Measurements from ENCODE around the gene INSYN2B.

The INSYN2B gene

DNA sequence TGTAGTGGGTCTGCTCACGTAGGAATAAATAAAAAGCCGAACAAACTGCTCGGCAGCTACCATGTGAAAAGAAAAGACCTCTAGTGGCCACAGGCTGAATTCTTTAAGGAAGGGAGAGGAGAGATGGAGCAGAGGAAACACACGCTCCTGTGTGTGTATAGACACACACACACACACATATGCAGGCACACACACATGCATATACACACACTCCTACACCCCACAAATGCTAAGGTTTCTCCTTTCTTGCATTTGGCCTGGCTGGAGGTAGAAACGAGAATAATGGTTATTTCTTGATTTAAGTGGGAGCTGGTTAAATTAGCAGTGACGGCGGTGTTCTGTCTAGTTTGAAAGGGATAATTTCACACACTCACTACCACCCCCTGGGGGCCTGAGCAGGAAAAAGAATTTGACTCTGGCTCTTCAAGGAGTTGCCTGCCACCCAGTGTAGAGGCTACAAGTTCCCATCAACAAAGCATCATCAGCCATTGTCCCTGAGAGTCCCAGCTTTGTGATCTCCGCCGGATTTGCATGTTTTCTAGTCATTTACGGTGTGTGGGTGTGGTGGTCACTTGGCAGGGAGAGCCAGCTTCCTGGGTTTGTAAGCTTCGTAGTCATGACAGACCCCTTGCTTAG is at the start of gene INSYN2B:
TSS of gene INSYN2B (minus strand) at position 78 of the 636 bp plus-strand sequence. CDS start 96,597 bp downstream, outside the sequence.
- no peak for DNase-seq

DNA sequence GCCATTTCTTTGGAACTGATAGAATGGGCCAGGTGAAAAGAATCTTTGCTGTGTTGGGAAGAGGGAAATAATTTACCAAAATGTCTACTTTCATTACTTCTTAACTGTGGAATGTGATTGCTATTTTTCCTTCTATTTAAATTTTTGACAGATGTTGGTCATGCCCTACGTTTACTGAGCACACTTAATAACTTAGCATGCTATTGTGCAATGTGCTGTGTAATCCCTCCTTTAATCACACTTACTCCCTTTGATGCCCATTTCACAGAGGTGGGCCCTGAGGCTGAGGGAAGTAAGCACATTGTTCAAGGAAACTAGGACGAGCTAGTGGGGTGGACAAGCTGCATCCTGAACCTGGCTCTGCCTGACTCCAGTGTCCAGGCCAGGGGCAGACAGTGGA is 47.8 kb upstream of the INSYN2B start:
- no peak for DNase-seq

DNA sequence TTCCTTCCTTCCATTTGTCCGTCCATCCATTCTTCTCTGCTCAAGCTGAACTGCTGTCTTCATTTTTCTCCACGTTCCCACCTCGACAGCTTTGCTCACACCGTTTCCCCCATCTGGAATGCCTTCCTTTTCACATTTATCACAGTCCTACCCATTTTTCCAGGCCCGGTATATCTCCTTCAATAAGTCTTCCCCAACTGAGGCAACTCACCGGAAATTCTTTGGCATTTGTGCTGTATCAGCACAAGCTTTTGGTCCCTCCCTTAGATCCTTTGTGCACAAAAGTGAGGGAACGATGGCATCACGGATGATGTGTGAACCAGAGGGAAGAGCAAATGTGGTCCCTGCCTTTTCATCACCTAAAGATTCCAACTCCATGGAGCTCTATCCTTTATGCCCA is 45.6 kb upstream of the INSYN2B start:
- no peak for DNase-seq

DNA sequence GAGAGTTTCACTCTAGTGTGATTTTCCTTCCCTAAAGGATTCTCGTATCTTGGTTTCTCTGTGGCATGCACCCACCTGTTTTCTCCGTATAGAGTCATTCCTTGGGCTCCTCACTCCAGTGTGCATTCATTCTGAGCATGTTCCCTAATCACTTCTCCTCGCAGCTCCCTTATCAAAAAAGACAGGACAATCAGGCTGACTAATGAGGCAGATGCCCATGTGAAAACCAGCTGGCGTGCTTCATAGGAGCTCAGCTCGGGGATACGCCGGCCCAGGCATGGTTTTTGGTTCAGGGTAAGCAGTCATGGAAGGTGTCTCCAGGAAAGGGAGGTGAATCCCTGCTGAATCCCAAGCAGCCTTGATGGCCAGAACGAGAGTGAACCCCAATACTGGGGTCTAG is 41.2 kb upstream of the INSYN2B start:
- no peak for DNase-seq

DNA sequence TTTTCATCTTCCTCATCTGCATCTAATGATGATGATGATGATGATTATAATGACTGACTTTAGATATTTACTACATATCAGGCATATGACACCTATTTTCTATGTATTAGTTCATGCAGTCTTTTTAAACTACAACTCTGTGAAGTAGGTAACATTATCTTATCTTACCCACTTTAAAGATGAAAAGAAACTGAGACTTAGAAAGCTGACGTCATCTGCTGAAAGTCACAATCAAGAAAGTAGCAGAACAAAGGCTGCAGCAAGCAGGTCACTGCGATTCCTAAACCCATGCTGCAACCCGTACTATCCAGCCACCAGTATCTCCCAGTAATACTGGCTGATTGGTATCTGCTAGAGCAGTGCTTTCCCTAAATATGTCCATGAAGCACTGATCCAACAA is 40.1 kb upstream of the INSYN2B start:
- no peak for DNase-seq

DNA sequence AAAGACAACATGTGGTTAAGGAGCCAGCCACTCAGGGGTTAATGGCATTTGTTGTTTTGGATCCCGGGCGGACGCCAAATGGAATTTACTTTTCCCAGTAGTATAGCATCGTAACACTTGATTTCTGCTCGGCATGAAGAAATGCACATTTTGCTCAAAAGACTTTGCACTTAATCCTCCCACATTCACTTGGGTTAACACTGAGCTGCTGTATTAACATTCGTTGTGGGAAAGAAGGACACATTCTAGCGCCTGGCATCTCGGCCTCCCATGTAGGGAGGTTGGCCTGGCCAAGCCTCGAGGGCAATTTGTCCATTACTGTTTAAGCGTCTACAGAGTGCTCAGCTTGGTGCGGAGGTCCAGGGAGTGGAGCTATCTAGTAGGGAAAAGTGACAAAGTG is 32.3 kb upstream of the INSYN2B start:
- DNase-seq = no peak

DNA sequence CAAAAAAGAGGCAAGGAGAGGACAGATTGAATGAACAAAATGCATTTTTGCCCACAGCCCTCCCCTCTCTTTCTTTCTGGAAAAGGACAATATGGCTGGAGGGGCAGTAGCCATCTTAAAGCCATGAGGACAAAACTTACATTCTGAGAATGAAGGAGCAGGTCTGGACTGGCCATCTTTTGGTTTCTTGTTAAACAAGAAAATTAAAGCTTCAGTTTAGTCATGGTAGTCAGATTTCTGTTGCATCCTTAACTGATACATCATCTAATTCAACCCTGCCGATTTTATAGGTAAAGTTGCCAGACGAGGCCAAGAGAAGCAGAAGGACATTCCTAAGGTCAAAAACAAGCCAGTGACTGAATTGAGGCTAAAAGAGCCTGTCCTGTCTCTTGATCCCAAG is 31.5 kb upstream of the INSYN2B start:
- DNase-seq = no peak

DNA sequence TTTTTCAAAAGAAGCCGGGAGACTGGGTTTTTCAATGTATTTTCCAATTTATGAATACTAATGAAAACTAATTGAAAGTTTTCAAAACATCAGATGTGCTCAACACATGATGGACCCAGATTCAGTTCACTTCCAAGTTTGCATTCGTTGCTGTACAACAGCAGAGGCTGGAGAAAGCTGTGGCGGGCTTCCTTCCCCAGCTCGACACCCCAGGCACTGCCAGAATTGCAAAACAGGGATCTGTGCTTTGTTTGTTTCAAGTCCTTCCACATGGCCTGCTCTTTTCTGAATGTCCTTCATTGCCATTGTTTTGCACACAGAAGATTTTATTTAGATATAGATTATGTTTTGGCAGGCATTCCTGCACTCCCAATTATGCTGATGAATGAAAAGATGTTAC is 30.3 kb upstream of the INSYN2B start:
- DNase-seq = no peak

DNA sequence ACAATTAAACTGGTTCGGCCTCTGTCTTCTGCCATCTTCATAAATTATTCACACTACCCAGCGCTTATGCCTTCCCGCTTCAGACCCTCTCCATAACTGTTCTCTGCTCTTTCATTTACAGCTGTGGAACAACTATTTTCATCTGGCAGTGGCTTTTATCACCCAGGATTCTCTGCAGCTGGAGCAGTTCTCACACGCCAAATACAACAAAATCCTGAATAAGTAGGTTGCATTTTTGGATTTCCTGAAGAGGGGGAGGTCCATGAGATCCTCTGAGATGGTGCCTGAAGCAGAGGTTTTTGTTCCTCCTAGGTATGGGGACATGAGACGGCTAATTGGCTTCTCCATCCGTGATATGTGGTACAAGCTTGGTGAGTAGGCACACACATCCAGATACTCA is 28.1 kb upstream of the INSYN2B start:
- DNase-seq = no peak

DNA sequence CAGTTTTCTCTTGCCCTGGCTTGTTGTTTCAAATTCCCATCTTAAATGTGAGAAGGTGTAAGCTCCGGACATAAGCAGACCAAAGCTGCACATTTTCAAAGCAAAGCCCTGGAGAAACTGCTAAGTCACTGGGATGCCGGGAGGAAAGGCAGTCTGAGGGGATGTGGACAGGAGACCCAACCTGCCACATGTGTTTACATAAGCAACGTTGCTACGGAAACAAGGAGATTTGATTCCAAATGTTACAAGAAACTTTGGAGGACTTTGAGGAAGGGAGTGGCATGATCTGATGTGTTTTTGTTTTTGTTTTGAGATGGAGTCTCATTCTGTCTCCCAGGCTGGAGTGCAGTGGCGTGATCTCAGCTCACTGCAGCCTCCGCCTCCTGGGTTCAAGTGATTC is 25.7 kb upstream of the INSYN2B start:
- no peak for DNase-seq

DNA sequence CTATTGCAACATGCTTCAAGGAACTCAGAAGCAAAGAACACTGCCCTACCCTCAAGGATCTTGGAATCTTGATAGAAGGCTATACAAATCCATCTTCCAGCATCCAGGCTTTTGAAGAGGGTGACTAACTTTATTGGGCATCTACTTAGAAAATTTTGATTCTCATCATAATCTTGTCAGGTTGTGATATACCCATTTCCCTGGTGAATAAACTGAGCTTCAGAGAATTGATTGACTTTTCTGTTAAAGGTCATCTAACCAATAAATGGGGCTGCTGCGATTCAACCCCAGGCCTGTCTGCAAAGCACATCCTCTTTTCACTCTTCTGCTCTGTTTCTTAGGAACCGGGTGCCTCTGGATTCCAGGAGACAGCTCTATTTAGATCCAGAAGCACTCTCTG is 19.9 kb upstream of the INSYN2B start:
- DNase-seq = no peak

DNA sequence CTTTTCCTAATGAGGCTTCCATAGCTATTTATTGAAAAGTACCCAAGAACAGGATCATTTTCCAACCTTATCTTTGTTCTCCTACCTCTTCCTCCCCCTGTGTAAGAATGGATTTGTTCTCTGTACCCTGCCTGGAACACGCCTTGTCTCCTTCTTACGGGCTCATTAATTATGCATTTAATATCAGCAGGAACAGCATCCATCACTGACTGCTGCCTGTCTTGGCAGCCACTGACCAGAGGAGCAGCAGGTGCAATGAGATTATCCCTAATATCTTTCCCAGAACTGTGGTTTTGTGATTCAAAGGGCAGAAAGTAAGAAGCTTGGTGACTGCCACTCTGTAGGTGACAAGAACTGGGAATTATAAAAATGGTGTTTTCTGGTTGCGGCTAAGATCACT is 19.3 kb upstream of the INSYN2B start:
- DNase-seq = no peak

DNA sequence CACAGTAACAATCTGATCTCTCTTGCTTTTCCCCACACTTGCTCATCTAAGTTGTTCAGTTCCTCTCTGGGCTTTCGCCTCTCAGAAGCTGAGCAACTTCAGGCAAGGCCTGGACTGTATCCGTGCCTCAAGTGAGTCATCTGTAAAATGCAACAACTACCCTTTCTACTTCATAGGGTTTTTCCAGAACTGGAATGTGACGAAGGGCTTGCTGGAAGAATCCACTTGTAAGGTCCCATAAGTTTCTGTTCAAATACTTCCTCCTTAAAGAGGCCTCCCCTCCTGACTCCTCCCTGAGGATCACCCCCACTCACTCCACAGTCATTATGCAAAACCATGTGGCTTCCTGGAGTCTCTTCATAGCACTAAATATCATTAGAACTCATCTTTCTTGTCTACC is 17.5 kb upstream of the INSYN2B start:
- DNase-seq = no peak

DNA sequence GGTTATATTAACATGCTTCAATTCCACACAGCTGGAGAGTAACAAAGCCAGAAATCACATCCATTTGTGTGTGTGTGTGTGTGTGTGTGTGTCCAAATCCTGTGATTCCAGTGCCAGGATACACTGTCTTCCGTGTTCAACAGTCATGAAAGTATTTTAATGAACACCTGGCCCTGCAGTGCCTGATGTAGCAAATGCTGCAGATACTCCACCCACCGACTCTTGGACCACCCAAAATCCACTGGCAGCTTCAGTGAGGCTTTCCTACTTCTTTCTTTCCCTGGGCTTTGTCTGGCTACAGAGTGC is 13.1 kb upstream of the INSYN2B start:
- no peak for DNase-seq

DNA sequence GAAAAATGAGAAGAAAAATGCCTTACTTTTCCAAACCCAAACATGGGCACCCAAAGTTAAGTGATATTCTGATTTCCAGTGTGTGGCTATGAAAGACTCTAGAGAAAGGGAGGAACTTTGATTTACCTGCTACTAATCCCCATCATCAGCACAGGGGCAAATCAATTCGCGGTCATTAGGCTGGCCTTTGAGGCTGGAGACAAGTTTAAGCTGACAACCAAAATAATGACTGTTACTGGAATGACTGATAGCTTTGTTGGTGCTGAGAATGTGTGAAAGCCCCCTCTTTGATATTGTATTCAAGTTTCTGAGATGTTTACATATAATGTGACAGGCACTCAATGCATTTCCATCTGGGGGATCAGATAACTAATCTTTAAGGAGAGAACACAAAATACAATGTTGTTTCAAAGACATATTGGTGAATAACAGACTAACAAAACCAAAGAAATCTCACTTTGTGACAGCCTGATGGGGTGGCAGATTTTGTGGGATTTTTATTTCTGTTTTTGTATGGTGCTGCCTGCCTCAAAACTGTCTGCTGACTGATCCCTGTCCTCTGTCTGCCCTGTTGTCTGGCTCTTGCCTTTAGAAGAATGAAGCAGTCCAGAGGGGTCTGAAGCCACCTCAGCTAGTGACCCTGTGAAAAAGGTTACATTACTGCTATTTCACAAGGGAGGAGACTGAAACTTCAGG is 12.6 kb upstream of the INSYN2B start:
- DNase-seq = no peak

DNA sequence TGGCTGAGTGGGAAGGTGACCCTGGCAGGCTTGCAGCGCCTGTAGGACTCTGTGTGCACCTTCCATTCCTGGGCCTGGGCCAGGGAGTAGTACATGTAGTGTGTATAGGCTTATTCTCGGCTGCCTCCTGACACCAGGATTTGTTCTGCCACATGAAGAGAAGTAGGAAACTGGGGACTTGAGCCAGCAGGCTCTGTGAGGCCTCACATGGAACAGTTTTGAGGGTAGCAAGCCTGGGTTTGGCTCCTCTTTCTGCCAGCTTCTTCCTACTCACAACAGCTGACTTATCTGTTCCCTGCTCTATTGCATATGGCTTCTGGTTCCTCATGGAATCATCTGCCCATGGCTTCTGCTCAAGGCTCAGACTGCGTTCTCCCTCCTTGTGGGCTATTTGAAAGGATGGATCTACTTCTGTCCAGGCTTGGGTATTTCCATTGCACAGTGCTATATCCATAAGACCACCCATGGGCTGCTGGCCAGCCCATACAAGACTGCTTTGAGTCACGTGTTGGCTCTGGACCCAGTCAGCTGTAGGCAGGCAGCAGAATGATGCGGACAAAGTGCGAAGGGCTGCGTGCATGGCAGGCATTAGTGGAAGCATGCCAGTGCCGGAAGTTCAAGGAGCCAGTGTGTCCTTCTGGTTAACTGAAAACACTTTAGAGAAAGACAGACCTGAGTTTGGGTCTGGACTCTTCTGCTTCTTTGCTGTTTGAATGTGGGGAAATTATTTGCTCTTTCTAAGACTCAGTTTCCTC is 11.0 kb upstream of the INSYN2B start:
- no peak for DNase-seq

DNA sequence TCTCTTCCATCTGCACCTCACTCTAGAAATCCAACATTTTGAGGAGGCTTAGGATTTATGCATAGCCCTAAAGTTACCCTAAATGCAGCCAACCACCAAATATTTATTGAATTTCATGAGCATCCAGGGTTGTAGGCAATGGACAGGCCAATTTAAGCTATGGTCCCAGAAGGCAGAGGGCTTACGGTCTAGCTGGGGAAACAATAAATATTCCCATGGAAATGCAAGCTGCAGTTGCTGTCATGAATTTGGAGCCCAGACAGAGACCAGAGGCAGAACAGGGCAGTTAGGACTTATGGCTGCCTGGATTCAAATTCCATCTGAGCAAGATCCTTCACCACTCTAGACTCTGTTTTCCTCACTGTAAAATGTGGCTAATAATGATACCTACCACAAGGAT is 9.1 kb upstream of the INSYN2B start:
- DNase-seq = no peak

DNA sequence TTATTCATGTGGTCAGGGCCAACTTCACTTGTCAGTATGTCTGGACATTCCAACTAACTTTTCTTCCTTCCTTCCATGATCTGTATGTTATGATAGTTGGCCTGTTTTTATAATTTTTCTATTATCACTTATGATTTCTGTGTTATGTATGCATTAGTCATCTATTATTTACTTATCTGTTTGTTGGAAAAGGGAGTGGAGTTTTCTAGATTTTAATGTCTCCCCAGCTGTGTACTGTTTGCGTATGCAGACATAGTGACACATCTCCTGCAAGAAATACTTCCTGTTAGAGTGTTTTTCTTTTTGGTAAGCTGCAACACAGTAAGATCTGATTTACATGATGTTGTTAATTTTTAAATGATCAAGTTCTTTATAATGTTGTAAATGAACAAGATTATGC is 8.7 kb upstream of the INSYN2B start:
- DNase-seq = no peak

DNA sequence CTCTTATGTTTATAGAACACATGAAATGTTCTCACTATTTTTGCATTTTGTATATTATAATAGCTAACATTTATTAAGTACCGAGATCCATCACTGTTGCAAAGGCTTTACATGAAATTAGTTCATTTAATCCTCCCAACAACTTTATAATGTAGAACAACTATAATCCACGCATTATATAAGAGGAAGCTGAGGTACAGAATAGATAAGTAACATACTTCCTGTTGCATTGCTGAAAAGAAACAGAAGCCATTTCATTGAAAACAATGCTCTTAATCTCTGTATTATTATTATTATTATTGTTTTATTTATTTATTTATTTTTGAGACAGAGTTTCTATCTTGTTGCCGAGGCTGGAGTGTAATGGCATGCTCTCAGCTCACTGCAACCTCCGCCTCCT is 7.9 kb upstream of the INSYN2B start:
- no peak for DNase-seq

DNA sequence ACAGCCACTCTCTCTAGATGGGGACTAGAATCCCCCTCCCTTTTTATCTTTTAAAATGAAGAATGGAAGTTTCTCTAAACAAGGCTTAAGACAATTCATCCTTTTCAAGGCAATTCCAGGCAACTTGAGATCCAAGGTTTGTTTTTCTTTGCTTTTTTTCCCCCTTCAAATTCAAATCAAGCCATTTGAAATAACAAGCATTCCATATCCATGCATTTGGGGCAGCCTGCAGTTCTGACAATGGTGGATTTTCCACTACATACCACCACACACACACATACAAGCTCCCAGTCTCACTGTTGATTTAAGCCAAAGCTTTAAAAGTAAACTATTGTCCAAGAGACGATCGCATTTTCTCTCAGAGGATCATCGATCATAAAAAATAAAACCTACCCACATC is 424 bp downstream of the INSYN2B start:
- no peak for DNase-seq

DNA sequence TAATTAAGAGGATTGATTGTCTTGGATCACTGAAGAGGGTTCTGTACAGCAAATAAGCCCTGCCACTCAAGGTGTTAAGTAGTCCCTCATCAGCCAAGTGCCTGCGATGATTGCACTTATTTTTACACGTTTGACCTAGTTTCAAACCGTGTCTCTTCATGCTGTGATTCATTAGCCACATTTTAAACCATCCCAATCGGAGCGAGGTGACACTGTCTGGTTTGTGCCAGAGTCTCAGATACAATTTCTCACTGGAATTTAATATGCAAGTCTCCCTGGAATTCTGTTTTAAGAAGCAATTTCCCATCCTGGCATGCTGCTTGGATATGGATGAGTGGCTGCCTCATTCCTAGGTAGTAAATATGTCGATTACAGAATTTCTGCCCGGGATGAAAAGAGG is 1.6 kb downstream of the INSYN2B start:
- no peak for DNase-seq

DNA sequence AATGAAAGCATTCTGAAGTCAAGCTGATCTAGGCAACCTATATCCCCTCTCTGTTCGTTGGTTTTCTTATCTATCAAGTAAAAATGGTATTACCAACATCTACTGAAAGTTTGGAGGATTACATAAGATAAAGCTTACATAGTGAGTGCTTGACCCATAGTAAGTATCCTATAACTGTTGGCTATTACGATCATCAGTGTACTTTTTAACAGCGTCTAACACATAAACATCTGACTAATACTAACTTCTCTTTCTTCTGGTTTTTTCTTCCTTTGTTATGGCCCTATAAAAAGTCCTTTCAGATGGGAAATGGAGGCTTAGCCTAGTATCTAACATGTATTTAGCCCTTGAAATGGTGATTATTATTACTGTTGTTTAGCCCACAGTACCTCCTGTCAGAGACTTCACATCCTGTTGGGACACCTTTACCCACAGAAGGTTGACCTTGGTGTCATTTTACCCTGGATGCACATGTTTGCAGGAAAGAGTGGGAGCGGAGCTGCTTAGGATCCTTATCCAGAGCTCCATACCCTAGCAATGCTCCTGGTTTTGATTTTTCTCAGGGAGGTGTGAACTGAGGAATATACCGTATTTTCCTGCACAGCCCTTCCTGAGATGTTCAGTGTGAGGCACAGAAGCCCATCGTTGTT is 6.0 kb downstream of the INSYN2B start:
- DNase-seq = no peak

DNA sequence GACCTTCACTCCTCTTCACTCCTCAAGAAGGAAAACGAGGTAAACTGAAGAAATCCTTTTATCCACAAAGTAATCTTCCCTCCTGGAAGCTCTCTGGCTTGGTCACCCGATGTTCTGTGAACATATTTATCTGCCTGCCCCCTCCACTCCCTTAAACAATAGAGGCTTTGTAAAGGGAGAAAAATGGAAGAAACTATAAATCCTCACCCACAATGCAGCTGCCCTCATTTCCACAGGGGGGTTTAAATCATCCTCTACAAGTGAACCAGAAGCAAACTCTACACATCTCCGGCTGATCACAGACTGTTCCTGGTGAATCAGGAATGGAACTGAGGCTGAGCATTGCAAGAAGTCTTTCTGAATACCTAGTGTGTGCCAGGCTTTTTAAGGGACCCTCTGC is 7.2 kb downstream of the INSYN2B start:
- no peak for DNase-seq

DNA sequence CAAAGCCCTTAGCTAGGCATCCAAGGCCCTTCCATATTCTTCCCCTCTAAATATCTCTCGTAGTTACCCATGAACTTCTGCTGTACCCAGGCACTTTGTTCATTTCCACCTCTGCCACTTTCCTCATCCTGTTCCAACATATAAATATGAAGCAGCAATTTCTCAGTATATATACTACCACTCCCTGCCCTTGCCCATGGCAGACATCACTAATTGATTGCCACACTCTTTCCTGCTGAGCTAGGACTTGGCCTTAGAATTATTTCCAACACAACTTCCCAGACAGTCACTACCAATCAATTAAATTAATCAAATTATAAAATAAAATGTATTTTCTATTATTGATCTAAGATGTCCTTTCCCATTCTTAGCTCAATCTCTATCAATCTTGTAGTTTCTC is 8.5 kb downstream of the INSYN2B start:
- DNase-seq = no peak
